H1 (cell line): Measurements from ENCODE around the gene ZNF646. TPM values are rescaled to one million over a fixed set of nuclear protein-coding genes. Genes with fewer than 3 reads are reported as not detected.

ENCODE experiments used
- CTCF ChIA-PET: fragments of 300-600 bp; sonication (Branson Sonifier 250); formaldehyde crosslinking; loops from one replicate; lab custom pipeline; 2021; ENCODE audit not compliant: partially characterized antibody; lab: Charles Lee
- POLR2A ChIA-PET: fragments of 300-600 bp; sonication (Branson Sonifier 250); formaldehyde crosslinking; loops from one replicate; lab custom pipeline; 2021; ENCODE audit warnings: inconsistent platforms; ENCODE audit not compliant: partially characterized antibody; lab: Charles Lee
- DNase-seq, 2 experiments: peaks; one replicate each; pipeline versions ENCODE4 v3.0.0 to v3.0.0-alpha.2; 2010 to 2022; ENCODE audit warnings: low spot score in 2 of 2, low read depth in 1 of 2, mixed read lengths in 1 of 2
- FAIRE-seq: peaks from 2 replicates; lab custom pipeline; 2011; peaks lifted over from hg19 to GRCh38; lab: Jason Lieb, UNC
- H2AFZ ChIP-seq: 2 replicates; pipeline ENCODE4 v1.8.1; 2012; ENCODE audit warnings: low read length, inconsistent platforms
- H2AK5ac ChIP-seq: 2 replicates; pipeline ENCODE4 v1.6.1; 2013; ENCODE audit warnings: low read depth, low read length
- H2BK120ac ChIP-seq: replicated peaks from 2 replicates; pipeline ENCODE3; 2013; ENCODE audit warnings: low read depth, low read length, inconsistent platforms
- H2BK12ac ChIP-seq: 2 replicates; pipeline ENCODE4 v1.6.1; 2013; ENCODE audit warnings: low read depth, low read length
- H2BK15ac ChIP-seq: 2 replicates; pipeline ENCODE4 v1.6.1; 2013; ENCODE audit warnings: low read length
- H2BK20ac ChIP-seq: 2 replicates; pipeline ENCODE4 v1.6.1; 2013; ENCODE audit warnings: low read length
- H2BK5ac ChIP-seq: 2 replicates; pipeline ENCODE4 v1.6.1; 2013; ENCODE audit warnings: low read depth, low read length
- H3K14ac ChIP-seq: 2 replicates; pipeline ENCODE4 v1.6.1; 2013; ENCODE audit warnings: inconsistent platforms; ENCODE audit not compliant: insufficient read length
- H3K18ac ChIP-seq: 2 replicates; pipeline ENCODE4 v1.6.1; 2013; ENCODE audit warnings: low read length; ENCODE audit errors: extremely low read depth
- H3K23ac ChIP-seq: 2 replicates; pipeline ENCODE4 v1.6.1; 2013; ENCODE audit warnings: inconsistent platforms; ENCODE audit not compliant: insufficient read length
- H3K23me2 ChIP-seq: 2 replicates; pipeline ENCODE4 v1.6.1; 2013; ENCODE audit warnings: low read depth, low read length
- H3K27ac ChIP-seq: 2 replicates; pipeline ENCODE4 v1.6.1; 2011; ENCODE audit warnings: low read depth, low read length, inconsistent platforms
- H3K27me3 ChIP-seq, 4 experiments: replicated peaks in 1 of 4; 1 replicate in 1 of 4; 2 replicates in 3 of 4; pipeline versions ENCODE4 v1.6.1 to v1.8.1; 2011 to 2013; ENCODE audit warnings: low read length in 3 of 4, mild to moderate bottlenecking in 3 of 4, inconsistent platforms in 2 of 4, mixed read lengths in 2 of 4, moderate library complexity in 1 of 4; ENCODE audit not compliant: control insufficient read depth in 3 of 4, insufficient read depth in 3 of 4; ENCODE audit errors: extremely low read depth in 1 of 4
- H3K36me3 ChIP-seq, 4 experiments: 2 replicates each; pipeline versions ENCODE4 v1.6.1 to v1.8.1; 2011 to 2013; ENCODE audit warnings: mild to moderate bottlenecking in 4 of 4, low read length in 3 of 4, moderate library complexity in 2 of 4, control low read depth in 1 of 4, inconsistent platforms in 1 of 4; ENCODE audit not compliant: insufficient read depth in 4 of 4, control insufficient read depth in 2 of 4
- H3K4ac ChIP-seq: replicated peaks from 2 replicates; pipeline ENCODE3; 2013; ENCODE audit warnings: low read length, low read depth, mixed read lengths, inconsistent platforms; ENCODE audit not compliant: insufficient read length
- H3K4me1 ChIP-seq, 4 experiments: replicated peaks in 1 of 4; 1 replicate in 1 of 4; 2 replicates in 3 of 4; pipeline versions ENCODE4 v1.6.1 to v1.8.1; 2011 to 2013; ENCODE audit warnings: low read length in 3 of 4, inconsistent platforms in 2 of 4, mixed read lengths in 1 of 4; ENCODE audit not compliant: insufficient read depth in 4 of 4, control insufficient read depth in 3 of 4
- H3K4me2 ChIP-seq, 2 experiments: 2 replicates each; pipeline versions ENCODE4 v1.6.1 to v1.8.1; 2011 to 2013; ENCODE audit warnings: low read depth in 2 of 2, low read length in 2 of 2, control low read depth in 1 of 2, inconsistent platforms in 1 of 2, mild to moderate bottlenecking in 1 of 2; ENCODE audit not compliant: insufficient read depth in 1 of 2
- H3K4me3 ChIP-seq, 4 experiments: fragments of 200-600, 300-600 bp in 1 of 4; sonication (generic), shearing (Covaris generic), sonication (Bioruptor Twin) in 1 of 4; 2 replicates each; pipeline versions ENCODE4 v1.5.1 to v1.8.1; 2011 to 2016; ENCODE audit warnings: low read length in 4 of 4, low read depth in 3 of 4, control low read depth in 2 of 4, inconsistent platforms in 2 of 4, mild to moderate bottlenecking in 2 of 4, mixed read lengths in 1 of 4, moderate library complexity in 1 of 4; ENCODE audit not compliant: insufficient read depth in 2 of 4; ENCODE audit errors: extremely low read depth in 1 of 4
- H3K56ac ChIP-seq: replicated peaks from 2 replicates; pipeline ENCODE3; 2013; ENCODE audit warnings: low read depth, mild to moderate bottlenecking, mixed read lengths, low read length, inconsistent platforms; ENCODE audit not compliant: insufficient read length
- H3K79me1 ChIP-seq: 2 replicates; pipeline ENCODE4 v1.6.1; 2013; ENCODE audit warnings: low read depth, low read length, control low read depth
- H3K79me2 ChIP-seq, 2 experiments: 2 replicates each; pipeline versions ENCODE4 v1.6.1 to v1.8.1; 2012 to 2013; ENCODE audit warnings: low read length in 2 of 2, mild to moderate bottlenecking in 2 of 2, inconsistent platforms in 1 of 2; ENCODE audit not compliant: insufficient read depth in 2 of 2, control insufficient read depth in 1 of 2
- H3K9ac ChIP-seq, 4 experiments: replicated peaks in 1 of 4; 1 replicate in 1 of 4; 2 replicates in 3 of 4; pipeline versions ENCODE4 v1.6.1 to v1.8.1; 2011 to 2013; ENCODE audit warnings: low read depth in 3 of 4, low read length in 3 of 4, control low read depth in 2 of 4, mild to moderate bottlenecking in 2 of 4, moderate library complexity in 2 of 4, inconsistent platforms in 1 of 4; ENCODE audit errors: extremely low read depth in 1 of 4
- H3K9me3 ChIP-seq, 2 experiments: 2 replicates each; pipeline versions ENCODE4 v1.6.1 to v1.8.1; 2012 to 2013; ENCODE audit warnings: mild to moderate bottlenecking in 2 of 2, moderate library complexity in 2 of 2, control low read depth in 1 of 2, inconsistent platforms in 1 of 2, low read depth in 1 of 2, low read length in 1 of 2, mixed read lengths in 1 of 2; ENCODE audit not compliant: insufficient read depth in 2 of 2
- H4K20me1 ChIP-seq, 2 experiments: replicated peaks in 1 of 2; 2 replicates each; pipeline versions ENCODE3 to v1.8.1; 2011 to 2013; ENCODE audit warnings: inconsistent platforms in 2 of 2, low read length in 2 of 2, mild to moderate bottlenecking in 1 of 2; ENCODE audit not compliant: insufficient read depth in 2 of 2, control insufficient read depth in 1 of 2
- H4K5ac ChIP-seq: 2 replicates; pipeline ENCODE4 v1.6.1; 2013; ENCODE audit warnings: low read length, low read depth, mixed read lengths, inconsistent platforms; ENCODE audit not compliant: insufficient read length
- H4K8ac ChIP-seq: 2 replicates; pipeline ENCODE4 v1.8.0; 2013; ENCODE audit warnings: mild to moderate bottlenecking, moderate library complexity, low read length, inconsistent platforms; ENCODE audit not compliant: insufficient read depth; ENCODE audit errors: extremely low read depth
- H4K91ac ChIP-seq: replicated peaks from 2 replicates; pipeline ENCODE3; 2013; ENCODE audit warnings: low read length, mixed read lengths, inconsistent platforms; ENCODE audit not compliant: insufficient read length
- CHD1 ChIP-seq: IDR thresholded peaks from 2 replicates; pipeline ENCODE4 v1.6.1; 2012; ENCODE audit warnings: low read depth, low read length, improper control_type of control experiment
- WGBS, 2 experiments: shearing (Covaris generic) in 1 of 2; methylation state at CpG; one replicate each; pipeline versions ENCODE4 v1.1.6 to v1.1.7; 2013 to 2015; ENCODE audit warnings: low lambda C conversion rate in 2 of 2, mixed read lengths in 2 of 2, inconsistent platforms in 1 of 2, low coverage in 1 of 2, missing lambda C conversion rate in 1 of 2; ENCODE audit not compliant: insufficient replicate concordance in 2 of 2, insufficient coverage in 1 of 2, insufficient read length in 1 of 2; ENCODE audit errors: extremely low coverage in 1 of 2, missing lambda C conversion rate in 1 of 2; 5-methylcytosine and 5-hydroxymethylcytosine counted together
- polyA plus RNA-seq, 7 experiments: library from polyadenylated mRNA; depleted of rRNA in 3 of 7; stranded (reverse) in 5 of 7; unstranded in 2 of 7; fragments of >200 nt in 5 of 7; fragments of 200-250 nt in 2 of 7; gene quantifications; 1 replicate in 5 of 7; 2 replicates in 1 of 7; 4 replicates in 1 of 7; pipeline versions ENCODE4 v1.2.1 to v1.2.3, GENCODE V29; 2011 to 2013; ENCODE audit warnings: missing spikeins in 2 of 7, mixed read lengths in 2 of 7
- total RNA-seq: library from RNA; stranded (reverse); fragmentation: NEBNext Ultra II Directional; extraction: Animal tissue kit (Norgen Biotek cat#: 25700); gene quantifications from 2 replicates; pipeline ENCODE4 v1.2.1, GENCODE V29; 2021

The ZNF646 gene
- total and polyA plus RNA-seq, 2 of the 8 experiments (the other 6 are each of a cell fraction or from before 2014, with no cell fraction given), result 6.5 to 25.0 TPM

DNA sequence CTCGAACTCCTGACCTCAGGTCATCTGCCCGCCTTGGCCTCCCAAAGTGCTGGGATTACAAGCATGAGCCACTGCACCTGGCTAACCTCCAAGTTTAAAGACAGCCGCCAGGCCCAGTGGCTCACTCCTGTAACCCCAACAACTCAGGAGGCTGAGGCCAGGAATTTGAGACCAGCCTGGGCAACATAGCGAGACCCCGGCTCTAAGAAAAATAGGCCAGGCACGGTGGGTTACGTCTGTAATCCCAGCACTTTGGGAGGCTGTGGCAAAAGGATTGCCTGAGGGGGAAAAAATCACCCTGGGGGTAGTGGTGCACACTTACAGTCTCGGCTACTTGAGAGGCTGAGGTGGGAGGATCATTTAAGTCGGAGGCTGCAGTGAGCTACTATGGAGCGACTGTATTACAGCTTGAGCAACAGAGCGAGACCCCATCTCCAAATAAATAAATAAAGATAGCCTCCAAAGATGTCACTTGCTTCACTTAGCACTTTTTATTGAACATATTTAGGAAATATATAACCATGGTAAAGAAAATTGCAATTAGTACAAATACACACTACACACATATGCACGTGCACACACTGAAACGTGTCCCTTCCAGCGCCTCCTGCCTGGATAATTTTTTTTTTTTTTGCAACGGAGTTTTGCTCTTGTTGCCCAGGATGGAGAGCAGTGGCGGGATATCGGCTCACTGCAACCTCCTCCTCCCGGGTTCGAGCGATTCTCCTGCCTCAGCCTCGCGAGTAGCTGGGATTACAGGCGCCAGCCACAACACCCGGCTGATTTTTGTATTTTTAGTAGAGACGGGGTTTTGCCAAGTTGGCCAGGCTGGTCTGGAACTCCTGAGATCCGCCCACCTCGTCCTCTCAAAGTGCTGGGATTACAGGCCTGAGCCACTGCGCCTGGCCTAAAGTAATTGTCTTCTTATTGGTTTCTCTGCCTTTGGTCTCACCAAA is 32.6 kb downstream of the ZNF646 start:
- Histone ChIP-seq H2BK5ac (no peak overlapping the region), H3K56ac (no peak overlapping the region), H3K79me1 (no peaks in the 10 kb centered on the region; the same call in 1 of the 2 replicates), H3K4me2 (no peak overlapping the region; a peak in 1 of 4 replicates), H3K23ac (no peak overlapping the region), H3K4me1 (peaks cover 0 to 5% (median 2%) of the 10 kb centered on the region in 4 experiments; a peak in 1 of 7 replicates), H3K14ac (no peak overlapping the region), H2BK120ac (no peak overlapping the region), H3K27ac (no peak overlapping the region), H3K36me3 (peaks cover 2 to 15% (median 10%) of the 10 kb centered on the region in 4 experiments; a peak in 5 of 8 replicates), H2AFZ (no peak overlapping the region), H3K18ac (no peak overlapping the region), H2BK15ac (no peak overlapping the region), H3K4me3 (no peak overlapping the region), H3K9me3 (no peaks in the 10 kb centered on the region), H3K79me2 (no peaks in the 10 kb centered on the region), H4K20me1 (no peaks in the 10 kb centered on the region), H2BK20ac (no peak overlapping the region), H4K91ac (no peak overlapping the region), H2AK5ac (no peak overlapping the region), H3K27me3 (no peaks in the 10 kb centered on the region), H3K9ac (no peak overlapping the region), H4K8ac (no peak overlapping the region), H3K4ac (no peak overlapping the region), H4K5ac (no peak overlapping the region), H3K23me2 (peaks cover 8% of the 10 kb centered on the region), H2BK12ac (no peak overlapping the region)
- FAIRE-seq (no peak), DNase-seq (no peak)
- TF ChIP-seq CHD1, result no peak
- POLR2A ChIA-PET, result interaction anchor here (0.6 to 29.9 kb wide), 2 partner anchors 30 to 59 kb away, joined by 3 to 713 read pairs; partner anchors contain the start of genes PRSS36 and PRSS8
- 94% methylated on average over 28 of the region's 28 CpGs; no CpG with 5 or more reads in 1 of the 2 experiments for WGBS, 2 experiments
- CTCF ChIA-PET, result interaction anchor here (0.9 to 1.8 kb wide), 2 partner anchors 14 to 24 kb away, joined by 3 read pairs; no protein-coding TSS in a partner anchor
